ENCODE results near the gene SF3A1. TPM values are rescaled to one million over a fixed set of nuclear protein-coding genes. Genes with fewer than 3 reads are reported as not detected.
A peak's percentile ranks its signal among the peaks of the same experiment; 100 is the strongest.

The SF3A1 gene
- total and polyA plus RNA-seq, 9 of the 15 experiments (the other 6 are each of a cell fraction or from before 2014, with no cell fraction given), result 6.7 to 228 (median 13.0) TPM

DNA sequence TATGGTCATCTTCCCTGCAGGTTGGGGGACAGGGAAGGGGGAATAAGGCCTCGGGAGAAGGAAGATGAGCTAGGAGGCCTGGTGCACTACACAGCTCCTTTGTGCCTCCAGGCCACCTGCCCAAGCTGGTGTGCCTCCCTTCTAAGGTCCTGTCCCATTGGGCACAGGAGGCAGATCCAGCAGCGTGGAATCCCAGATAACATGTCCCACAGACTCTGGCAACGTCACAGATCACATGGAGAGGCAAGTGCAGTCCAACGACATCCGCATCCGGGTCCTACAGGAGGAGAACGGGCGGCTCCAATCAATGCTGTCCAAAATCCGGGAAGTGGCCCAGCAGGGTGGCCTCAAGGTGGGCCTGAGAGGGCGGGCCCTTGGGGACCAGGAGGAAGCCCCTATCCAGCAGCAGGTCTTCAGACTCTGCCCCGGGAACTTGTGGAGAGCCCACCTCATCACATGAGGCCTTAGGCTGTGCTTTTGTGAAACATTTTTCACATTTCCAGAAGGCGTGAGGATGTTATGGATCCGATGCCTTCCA lies 18.7 kb upstream of the SF3A1 start (continued):
- no peak for TF ChIP-seq DNMT1 (IDR thresholded peaks at IDR 0.05)
- TF ChIP-seq SREBF1 (IDR thresholded peaks at IDR 0.05; ENCODE audit: borderline replicate concordance, low read depth, low read length), result no peak

DNA sequence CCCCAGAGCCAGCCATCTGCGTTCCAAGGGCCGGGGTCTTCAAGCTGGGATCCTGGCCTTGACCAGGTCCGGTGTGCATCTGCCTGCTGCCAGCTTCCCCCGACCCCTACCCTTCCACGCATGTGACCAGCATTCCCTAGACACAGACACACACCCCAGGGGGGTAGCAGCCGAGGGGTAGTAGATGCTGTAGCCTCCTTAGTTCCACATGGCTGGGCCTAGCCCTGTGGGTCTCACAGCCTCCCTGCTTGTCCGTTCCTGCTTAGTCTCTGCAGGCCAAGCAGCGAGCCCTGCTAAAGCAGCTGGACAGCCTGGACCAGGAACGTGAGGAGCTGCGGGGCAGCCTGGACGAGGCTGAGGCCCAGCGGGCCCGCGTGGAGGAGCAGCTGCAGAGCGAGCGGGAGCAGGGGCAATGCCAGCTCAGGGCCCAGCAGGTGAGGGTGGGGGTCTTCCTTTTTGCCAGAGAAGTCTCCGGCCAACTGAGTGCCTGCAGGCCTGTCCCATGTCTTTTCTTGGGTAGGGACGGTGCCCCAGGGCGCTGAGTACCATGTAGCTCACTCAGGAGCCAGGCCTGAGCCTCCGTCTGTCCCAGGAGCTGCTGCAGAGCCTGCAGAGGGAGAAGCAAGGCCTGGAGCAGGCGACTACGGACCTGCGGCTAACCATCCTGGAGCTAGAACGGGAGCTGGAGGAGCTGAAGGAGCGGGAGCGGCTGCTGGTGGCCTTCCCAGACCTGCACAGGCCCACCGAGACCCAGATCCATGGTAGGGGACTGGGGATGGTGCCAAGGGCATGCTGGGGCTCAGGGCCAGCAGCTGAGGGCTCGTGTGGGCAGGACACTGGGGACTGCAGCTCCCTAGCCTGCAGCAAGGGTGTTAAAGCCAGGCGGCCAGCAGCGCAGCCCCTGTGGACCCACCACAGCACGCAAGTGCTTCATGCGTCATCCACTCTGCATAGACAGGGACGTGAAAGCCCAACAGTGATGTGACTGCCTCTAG lies 16.9 kb upstream of the SF3A1 start:
- H3K79me2 ChIP-seq (ENCODE audit: control insufficient read depth, insufficient read depth, low read length), result no peaks in the 10 kb centered on the region
- H3K9ac ChIP-seq (ENCODE audit: insufficient read depth in 1 of 2, low read depth in 2 of 2, low read length in 2 of 2), result peak overlapping the region in 1 of 2 experiments; percentile 45; a peak in 2 of 4 replicates
- ATAC-seq (no peak), FAIRE-seq (no peak), DNase-seq (ENCODE audit: extremely low read depth in 1 of 4, low spot score in 3 of 4) (no peak)
- H3K9me3 ChIP-seq (replicated peaks; ENCODE audit: control insufficient read depth, insufficient read depth, low read depth, low read length), result no peaks in the 10 kb centered on the region
- H3K4me1 ChIP-seq (replicated peaks in 1 of 2; ENCODE audit: control insufficient read depth in 2 of 2, insufficient read depth in 2 of 2, low read length in 2 of 2), result peaks cover 0 to 15% of the 10 kb centered on the region in 2 experiments; a peak in 2 of 5 replicates
- no TSS peak for BruUV-seq (replicated peaks)
- ChIA-PET POLR2A (interaction anchor here (2.4 kb wide), 1 partner anchor 8 kb away, joined by 9 read pairs; no protein-coding TSS in a partner anchor), CTCF (ENCODE audit: low intra/inter-chr PET ratio) (no interaction called here)
- H3K27ac ChIP-seq (ENCODE audit: extremely low read depth, low read depth, low read length), result no peak overlapping the region
- intact Hi-C loops (cut with micrococcal nuclease), result no loop called here
- H3K9me1 ChIP-seq (ENCODE audit: control insufficient read depth, insufficient read depth, low read length), result no peaks in the 10 kb centered on the region
- H3K4me3 ChIP-seq, result no peak overlapping the region
- in situ Hi-C loops (cut with MboI), result no loop called here
- no peaks in the 10 kb centered on the region for H3K36me3 ChIP-seq (ENCODE audit: control insufficient read depth, insufficient read depth, low read length)
- TF ChIP-seq POLR2G (IDR thresholded peaks at IDR 0.05; ENCODE audit: low read depth, low read length) (peak; percentile 39; the same call in 1 of the 2 replicates), SRF (CRISPR knock-in tag; IDR thresholded peaks at IDR 0.05) (no peak), ESRRB (CRISPR knock-in tag; IDR thresholded peaks at IDR 0.05; ENCODE audit: borderline replicate concordance) (no peak)
- WGBS (ENCODE audit: insufficient coverage, low coverage, missing lambda C conversion rate), result 42% methylated on average over 19 of the region's 33 CpGs
- no peak overlapping the region for H3K4me2 ChIP-seq (ENCODE audit: insufficient read depth, low read length)
- no peaks in the 10 kb centered on the region for H4K20me1 ChIP-seq (replicated peaks; ENCODE audit: control insufficient read depth, insufficient read depth, low read length)
- H2AFZ ChIP-seq (ENCODE audit: low read depth, low read length), result no peak overlapping the region
- no peaks in the 10 kb centered on the region; a peak in 1 of 5 replicates for H3K27me3 ChIP-seq (ENCODE audit: control insufficient read depth in 2 of 2, insufficient read depth in 2 of 2, low read length in 2 of 2)

Data from K562 (cell line).